ENCODE results near the gene ZBTB46. TPM values are rescaled to one million over a fixed set of nuclear protein-coding genes. Genes with fewer than 3 reads are reported as not detected.
A peak's percentile ranks its signal among the peaks of the same experiment; 100 is the strongest.

ZBTB46 gene
- total RNA-seq, 2 experiments from 2014 or later: 0.67 to 1.3 TPM

DNA sequence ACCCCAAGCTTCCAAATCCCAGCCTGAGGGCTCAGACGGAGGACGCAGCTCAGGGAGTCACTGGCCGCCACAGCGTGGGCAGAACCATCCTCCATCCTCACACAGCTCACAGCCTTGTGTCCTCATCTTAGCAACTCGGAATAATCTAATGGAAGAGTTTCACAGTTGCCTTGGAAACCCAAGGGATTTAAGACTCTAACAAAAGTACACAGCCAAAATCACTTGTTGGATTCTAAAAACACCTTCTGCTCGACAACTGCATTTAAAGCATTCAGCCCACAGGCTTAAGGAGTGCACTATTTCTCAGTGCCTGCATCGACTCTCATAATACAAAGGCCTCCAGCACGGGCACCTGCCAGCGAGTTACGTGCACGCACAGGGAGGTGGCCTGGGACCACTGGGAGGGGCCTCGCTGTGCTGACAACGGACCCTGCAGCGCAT, 45.4 kb downstream of the ZBTB46 start:
- no peak for DNase-seq (ENCODE audit: low spot score)
- POLR2A ChIA-PET: no interaction called here

GRCh38 chr20:63783970-63784369, 47.1 kb downstream of the ZBTB46 start:
- POLR2A ChIA-PET: no interaction called here
- no peak overlapping the region for H3K4me3 ChIP-seq (ENCODE audit: low read depth, low read length, poor library complexity, severe bottlenecking)
- no peak for DNase-seq (ENCODE audit: low spot score)
- no peaks in the 10 kb centered on the region for H4K20me1 ChIP-seq (ENCODE audit: insufficient read depth, low read length)
- no peak overlapping the region for H2AFZ ChIP-seq (ENCODE audit: low read length)
- no peaks in the 10 kb centered on the region for H3K79me2 ChIP-seq (ENCODE audit: insufficient read depth, low read depth, low read length)
- H3K4me1 ChIP-seq (ENCODE audit: insufficient read depth, low read length, poor library complexity, severe bottlenecking): peaks cover 32% of the 10 kb centered on the region
- CTCF ChIA-PET (ENCODE audit: unreplicated experiment): no interaction called here
- H3K27ac ChIP-seq (ENCODE audit: low read depth, low read length, poor library complexity, severe bottlenecking): no peak overlapping the region
- no peak for TF ChIP-seq EZH2phosphoT487 (IDR thresholded peaks at IDR 0.05; ENCODE audit: borderline replicate concordance, low read depth, low read length)
- TF ChIP-seq, protein P1, sequence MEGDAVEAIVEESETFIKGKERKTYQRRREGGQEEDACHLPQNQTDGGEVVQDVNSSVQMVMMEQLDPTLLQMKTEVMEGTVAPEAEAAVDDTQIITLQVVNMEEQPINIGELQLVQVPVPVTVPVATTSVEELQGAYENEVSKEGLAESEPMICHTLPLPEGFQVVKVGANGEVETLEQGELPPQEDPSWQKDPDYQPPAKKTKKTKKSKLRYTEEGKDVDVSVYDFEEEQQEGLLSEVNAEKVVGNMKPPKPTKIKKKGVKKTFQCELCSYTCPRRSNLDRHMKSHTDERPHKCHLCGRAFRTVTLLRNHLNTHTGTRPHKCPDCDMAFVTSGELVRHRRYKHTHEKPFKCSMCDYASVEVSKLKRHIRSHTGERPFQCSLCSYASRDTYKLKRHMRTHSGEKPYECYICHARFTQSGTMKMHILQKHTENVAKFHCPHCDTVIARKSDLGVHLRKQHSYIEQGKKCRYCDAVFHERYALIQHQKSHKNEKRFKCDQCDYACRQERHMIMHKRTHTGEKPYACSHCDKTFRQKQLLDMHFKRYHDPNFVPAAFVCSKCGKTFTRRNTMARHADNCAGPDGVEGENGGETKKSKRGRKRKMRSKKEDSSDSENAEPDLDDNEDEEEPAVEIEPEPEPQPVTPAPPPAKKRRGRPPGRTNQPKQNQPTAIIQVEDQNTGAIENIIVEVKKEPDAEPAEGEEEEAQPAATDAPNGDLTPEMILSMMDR (conservative IDR thresholded peaks at IDR 0.05; ENCODE audit: low read length): no peak
- no TSS peak for BruUV-seq (replicated peaks)
- H3K4me2 ChIP-seq (ENCODE audit: low read length): no peak overlapping the region
- no peaks in the 10 kb centered on the region for H3K36me3 ChIP-seq (ENCODE audit: insufficient read depth, low read length)
- H3K9me2 ChIP-seq (ENCODE audit: insufficient read depth, low read length): no peaks in the 10 kb centered on the region
- intact Hi-C loops (cut with micrococcal nuclease; ENCODE audit: unreplicated experiment): no loop called here
- H3K9me3 ChIP-seq (ENCODE audit: low read length): no peaks in the 10 kb centered on the region

More for the DNA sequence above, 45.4 kb downstream of the ZBTB46 start:
- CTCF ChIA-PET (ENCODE audit: unreplicated experiment): no interaction called here
- Histone ChIP-seq H3K9me3 (ENCODE audit: low read length) (no peaks in the 10 kb centered on the region), H2AFZ (ENCODE audit: low read length) (peak overlapping the region; percentile 59), H3K27ac (ENCODE audit: low read depth, low read length, poor library complexity, severe bottlenecking) (no peak overlapping the region), H3K9me2 (ENCODE audit: insufficient read depth, low read length) (no peaks in the 10 kb centered on the region), H3K4me3 (ENCODE audit: low read depth, low read length, poor library complexity, severe bottlenecking) (no peak overlapping the region), H4K20me1 (ENCODE audit: insufficient read depth, low read length) (no peaks in the 10 kb centered on the region), H3K4me1 (ENCODE audit: insufficient read depth, low read length, poor library complexity, severe bottlenecking) (peaks cover 32% of the 10 kb centered on the region), H3K36me3 (ENCODE audit: insufficient read depth, low read length) (no peaks in the 10 kb centered on the region), H3K79me2 (ENCODE audit: insufficient read depth, low read depth, low read length) (no peaks in the 10 kb centered on the region), H3K4me2 (ENCODE audit: low read length) (peak overlapping the region; percentile 34; the same call in 1 of the 2 replicates)
- intact Hi-C loops (cut with micrococcal nuclease; ENCODE audit: unreplicated experiment): loop anchor here (2.0 to 5.0 kb wide), 3 partner anchors 78 to 189 kb away; partner anchors contain the start of genes ARFRP1, TPD52L2 and ZGPAT
- TF ChIP-seq, protein P1 (conservative IDR thresholded peaks at IDR 0.05; ENCODE audit: low read length): no peak
- TF ChIP-seq EZH2phosphoT487 (IDR thresholded peaks at IDR 0.05; ENCODE audit: borderline replicate concordance, low read depth, low read length): no peak
- no TSS peak for BruUV-seq (replicated peaks)

- BruUV-seq (replicated peaks): no TSS peak
- no peak overlapping the region for H3K4me3 ChIP-seq (ENCODE audit: low read depth, low read length, poor library complexity, severe bottlenecking)
- no peaks in the 10 kb centered on the region for H4K20me1 ChIP-seq (ENCODE audit: insufficient read depth, low read length)
- H3K27ac ChIP-seq (ENCODE audit: low read depth, low read length, poor library complexity, severe bottlenecking): no peak overlapping the region
- no peaks in the 10 kb centered on the region for H3K9me2 ChIP-seq (ENCODE audit: insufficient read depth, low read length)
- peak; percentile 22 for DNase-seq (ENCODE audit: low spot score)
- no peak overlapping the region for H2AFZ ChIP-seq (ENCODE audit: low read length)
- H3K4me1 ChIP-seq (ENCODE audit: insufficient read depth, low read length, poor library complexity, severe bottlenecking): peaks cover 26% of the 10 kb centered on the region
- H3K36me3 ChIP-seq (ENCODE audit: insufficient read depth, low read length): no peaks in the 10 kb centered on the region
- ChIA-PET POLR2A (no interaction called here), CTCF (ENCODE audit: unreplicated experiment) (no interaction called here)
- intact Hi-C loops (cut with micrococcal nuclease; ENCODE audit: unreplicated experiment): no loop called here
- no peaks in the 10 kb centered on the region for H3K79me2 ChIP-seq (ENCODE audit: insufficient read depth, low read depth, low read length)
- H3K9me3 ChIP-seq (ENCODE audit: low read length): no peaks in the 10 kb centered on the region
- no peak overlapping the region; the same call in 1 of the 2 replicates for H3K4me2 ChIP-seq (ENCODE audit: low read length)
- TF ChIP-seq, protein P1 (conservative IDR thresholded peaks at IDR 0.05; ENCODE audit: low read length): no peak
- no peak for TF ChIP-seq EZH2phosphoT487 (IDR thresholded peaks at IDR 0.05; ENCODE audit: borderline replicate concordance, low read depth, low read length)
Observed at GRCh38 chr20:63782521-63782971, 48.5 kb downstream of the ZBTB46 start.

All from OCI-LY7 (cell line).